GM12878 (cell line): ENCODE measurements around the gene METTL3. TPM values are rescaled to one million over a fixed set of nuclear protein-coding genes. Genes with fewer than 3 reads are reported as not detected.

Source experiments
- CBFB ChIP-seq: IDR thresholded peaks from 2 replicates; pipeline ENCODE4 v1.6.1; 2016; ENCODE audit warnings: antibody characterized with exemption, low read depth
- CREM ChIP-seq: IDR thresholded peaks from 2 replicates; pipeline ENCODE4 v1.6.1; 2014; ENCODE audit warnings: antibody characterized with exemption, low read depth
- DPF2 ChIP-seq: fragments of 450-650 bp; IDR thresholded peaks from 2 replicates; pipeline ENCODE4 v1.6.1; 2017; ENCODE audit warnings: mild to moderate bottlenecking
- HDGF ChIP-seq: fragments of 450-650 bp; IDR thresholded peaks from 2 replicates; pipeline ENCODE4 v1.6.1; 2016; ENCODE audit warnings: antibody characterized with exemption
- MXI1 ChIP-seq: fragments of 150-350 bp; IDR thresholded peaks from 2 replicates; pipeline ENCODE4 v1.6.1; 2011; ENCODE audit warnings: low read depth, mild to moderate bottlenecking, inconsistent platforms, low read length, improper control_type of control experiment
- NFYB ChIP-seq: IDR thresholded peaks from 2 replicates; pipeline ENCODE4 v1.6.1; 2011; ENCODE audit warnings: low read depth, mild to moderate bottlenecking, low read length, improper control_type of control experiment, moderate library complexity; ENCODE audit not compliant: insufficient read depth
- NKRF ChIP-seq: fragments of 450-650 bp; conservative IDR thresholded peaks from 2 replicates; pipeline ENCODE4 v1.6.1; 2017; ENCODE audit warnings: mild to moderate bottlenecking, moderate library complexity
- POLR2AphosphoS2 ChIP-seq: IDR thresholded peaks from 2 replicates; pipeline ENCODE4 v1.6.1; 2011; ENCODE audit warnings: low read depth, mild to moderate bottlenecking, low read length, improper control_type of control experiment, moderate library complexity
- SMAD5 ChIP-seq: IDR thresholded peaks from 2 replicates; pipeline ENCODE4 v1.6.1; 2016; ENCODE audit warnings: antibody characterized with exemption, low read depth
- ZBTB40 ChIP-seq: fragments of 450-650 bp; IDR thresholded peaks from 2 replicates; pipeline ENCODE4 v1.6.1; 2016; ENCODE audit warnings: mild to moderate bottlenecking, moderate library complexity, borderline replicate concordance
- ZNF384 ChIP-seq: IDR thresholded peaks from 2 replicates; pipeline ENCODE4 v1.6.1; 2012; ENCODE audit warnings: low read depth, mild to moderate bottlenecking, low read length, improper control_type of control experiment, borderline replicate concordance
- ZNF592 ChIP-seq: fragments of 450-650 bp; IDR thresholded peaks from 2 replicates; pipeline ENCODE4 v1.6.1; 2017; ENCODE audit warnings: mild to moderate bottlenecking, moderate library complexity
- ZNF622 ChIP-seq: fragments of 450-650 bp; IDR thresholded peaks from 2 replicates; pipeline ENCODE4 v1.6.1; 2017; ENCODE audit warnings: mild to moderate bottlenecking, inconsistent platforms
- polyA plus RNA-seq, 11 experiments: library from polyadenylated mRNA; depleted of rRNA in 4 of 11; unstranded in 6 of 11; stranded (reverse) in 5 of 11; fragments of >200 nt; fragmentation: Nextera tagmentation in 4 of 11; fragmentation: Illumina TruSeq in 1 of 11; extraction: Ambion mirVana in 4 of 11; extraction: Trizol in 1 of 11; gene quantifications; 1 replicate in 1 of 11; 2 replicates in 10 of 11; pipeline versions ENCODE4 v1.2.1 to v1.2.3, GENCODE V29; 2011 to 2016; ENCODE audit warnings: inconsistent platforms in 2 of 11, missing spikeins in 2 of 11, low read depth in 1 of 11
- total RNA-seq, 4 experiments: library from RNA; depleted of rRNA in 3 of 4; stranded (reverse); fragments of >200 nt in 3 of 4; fragmentation: Illumina TruSeq in 1 of 4; extraction: Trizol in 1 of 4; gene quantifications; 2 replicates each; pipeline versions ENCODE4 v1.2.1 to v1.2.3, GENCODE V29; 2013 to 2021

The METTL3 gene
- total and polyA plus RNA-seq, 10 of the 15 experiments (the other 5 are each of a cell fraction or from before 2014, with no cell fraction given): 32.8 to 165 (median 65.5) TPM

- TF ChIP-seq NKRF (peak; percentile 75), CREM (peak; percentile 76), DPF2 (0 out of 2 replicates have a peak, but pooled peaks have one; percentile 10), ZBTB40 (peak; percentile 86; the same call in 1 of the 2 replicates), ZNF384 (no peak), NFYB (peak; percentile 85), MXI1 (peak; percentile 96), SMAD5 (peak; percentile 86), ZNF592 (peak; percentile 87), POLR2AphosphoS2 (peak; percentile 86), CBFB (peak; percentile 76; the same call in 1 of the 2 replicates), HDGF (peak; percentile 90), ZNF622 (peak; percentile 91)
Observed at GRCh38 chr14:21455912-21456667, 55.0 kb downstream of the METTL3 start, which contains the start of gene CHD8 (continued).
